ENCODE data around the gene PLEKHG3. TPM values are rescaled to one million over a fixed set of nuclear protein-coding genes. Genes with fewer than 3 reads are reported as not detected.

Gene PLEKHG3
- total and polyA plus RNA-seq, 7 donors = 1.9 to 8.2 (median 5.2) TPM

- H3K27ac ChIP-seq = no peak overlapping the region
- ATAC-seq = peak in 2 of 4 donors; percentile 20 to 26
These were observed 56.0 kb downstream of the PLEKHG3 start for GRCh38 chr14:64760146-64760755.

GRCh38 chr14:64760916-64761315, 56.7 kb downstream of the PLEKHG3 start:
- Histone ChIP-seq H3K4me1 (peaks cover 53% of the 10 kb centered on the region), H3K36me3 (ENCODE audit: insufficient read depth in 1 of 2, low read depth in 1 of 2) (peaks cover 0 to 48% of the 10 kb centered on the region in 2 donors), H3K4me3 (no peak overlapping the region), H3K9me3 (no peaks in the 10 kb centered on the region), H3K27me3 (ENCODE audit: insufficient read depth in 3 of 3, low read length in 2 of 3) (no peaks in the 10 kb centered on the region), H3K27ac (peak overlapping the region; percentile 82)
- no peak for ATAC-seq
- intact Hi-C loops (cut with DNase I) = no loop called here
- DNase-seq = peak in 1 of 2 donors; percentile 17
- 49 to 63% (median 50%) methylated on average over 5 of the region's 5 CpGs for WGBS, 3 donors
- no peak for TF ChIP-seq CTCF (IDR thresholded peaks at IDR 0.05)

More at GRCh38 chr14:64760146-64760755, 56.0 kb downstream of the PLEKHG3 start:
- intact Hi-C loops (cut with DNase I) = no loop called here
- peak; percentile 63 for TF ChIP-seq CTCF (IDR thresholded peaks at IDR 0.05)
- 61 to 65% (median 65%) methylated on average over 8 of the region's 8 CpGs for WGBS, 3 donors
- Histone ChIP-seq H3K9me3 (no peaks in the 10 kb centered on the region), H3K36me3 (ENCODE audit: insufficient read depth in 1 of 2, low read depth in 1 of 2) (peaks cover 0 to 44% of the 10 kb centered on the region in 2 donors), H3K27me3 (ENCODE audit: insufficient read depth in 3 of 3, low read length in 2 of 3) (no peaks in the 10 kb centered on the region), H3K4me3 (no peak overlapping the region), H3K4me1 (peaks cover 58% of the 10 kb centered on the region)
- peak; percentile 61 to 74 for DNase-seq

GRCh38 chr14:64761441-64762043, 57.3 kb downstream of the PLEKHG3 start:
- TF ChIP-seq CTCF (IDR thresholded peaks at IDR 0.05) = no peak
- H3K4me1 ChIP-seq = peaks cover 50% of the 10 kb centered on the region
- peak; percentile 19 to 44 for DNase-seq

GRCh38 chr14:64762044-64763034, 58.1 kb downstream of the PLEKHG3 start:
- intact Hi-C loops (cut with DNase I) = no loop called here
- peak; percentile 80 to 90 for DNase-seq

More at GRCh38 chr14:64761441-64762043, 57.3 kb downstream of the PLEKHG3 start:
- ATAC-seq = peak in 1 of 4 donors; percentile 0
- H3K9me3 ChIP-seq = no peaks in the 10 kb centered on the region
- peak overlapping the region; percentile 82 for H3K27ac ChIP-seq
- WGBS, 3 donors = 11 to 36% (median 18%) methylated on average over 5 of the region's 5 CpGs
- H3K27me3 ChIP-seq (ENCODE audit: insufficient read depth in 3 of 3, low read length in 2 of 3) = no peaks in the 10 kb centered on the region
- no peak overlapping the region for H3K4me3 ChIP-seq
- H3K36me3 ChIP-seq (ENCODE audit: insufficient read depth in 1 of 2, low read depth in 1 of 2) = peaks cover 0 to 54% of the 10 kb centered on the region in 2 donors
- intact Hi-C loops (cut with DNase I) = no loop called here

More at GRCh38 chr14:64762044-64763034, 58.1 kb downstream of the PLEKHG3 start:
- no peak for TF ChIP-seq CTCF (IDR thresholded peaks at IDR 0.05)
- Histone ChIP-seq H3K27me3 (ENCODE audit: insufficient read depth in 3 of 3, low read length in 2 of 3) (no peaks in the 10 kb centered on the region), H3K4me1 (peaks cover 42% of the 10 kb centered on the region), H3K36me3 (ENCODE audit: insufficient read depth in 1 of 2, low read depth in 1 of 2) (peaks cover 0 to 62% of the 10 kb centered on the region in 2 donors), H3K4me3 (no peak overlapping the region), H3K27ac (peak overlapping the region; percentile 82), H3K9me3 (no peaks in the 10 kb centered on the region)
- 9 to 15% (median 13%) methylated on average over 19 of the region's 19 CpGs for WGBS, 3 donors
- peak; percentile 50 to 67 (median 60) for ATAC-seq
